WTC11 (cell line): ENCODE measurements around the gene LMO1. TPM values are rescaled to one million over a fixed set of nuclear protein-coding genes. Genes with fewer than 3 reads are reported as not detected.

Source experiments
- ATAC-seq: fragments of 200-7000 bp; cut with Tn5 transposase; 2 replicates; pipeline ENCODE4 v1.10.0; 2021; ENCODE audit warnings: mild to moderate bottlenecking, moderate library complexity
- CTCF ChIA-PET: fragments of 300-600 bp; sonication (Branson Sonifier 250); formaldehyde crosslinking; loops from one replicate; lab custom pipeline; 2021; ENCODE audit warnings: antibody characterized with exemption; lab: Charles Lee
- POLR2A ChIA-PET: fragments of 350-600 bp; sonication (Branson Sonifier 250); formaldehyde crosslinking; loops from one replicate; lab custom pipeline; 2021; ENCODE audit warnings: antibody characterized with exemption; lab: Charles Lee
- DNase-seq: peaks from one replicate; pipeline ENCODE4 v3.0.0; 2021; ENCODE audit warnings: low spot score
- H3K27ac Mint-ChIP-seq: 2 replicates; pipeline ENCODE4 v1.8.0; 2021; ENCODE audit warnings: mixed read lengths
- H3K27me3 Mint-ChIP-seq: 2 replicates; pipeline ENCODE4 v1.8.0; 2021; ENCODE audit warnings: low read depth, mild to moderate bottlenecking, moderate library complexity, mixed read lengths
- H3K36me3 Mint-ChIP-seq: 2 replicates; pipeline ENCODE4 v1.8.0; 2021; ENCODE audit warnings: mixed read lengths
- H3K4me1 Mint-ChIP-seq: 2 replicates; pipeline ENCODE4 v1.8.0; 2022; ENCODE audit warnings: mixed read lengths
- H3K4me3 Mint-ChIP-seq: 2 replicates; pipeline ENCODE4 v1.8.0; 2021; ENCODE audit warnings: mild to moderate bottlenecking, moderate library complexity, mixed read lengths
- H3K9me3 Mint-ChIP-seq: 2 replicates; pipeline ENCODE4 v1.8.0; 2021; ENCODE audit warnings: mixed read lengths
- AR ChIP-seq: fragments of 250-450 bp; sonication (Bioruptor Pico); IDR thresholded peaks from 2 replicates; pipeline ENCODE4 v1.9.0; 2021; ENCODE audit warnings: mild to moderate bottlenecking
- ATF2 ChIP-seq: sonication (generic); formaldehyde crosslinking; IDR thresholded peaks from 2 replicates; pipeline ENCODE4 v1.8.1; 2022; ENCODE audit warnings: low read depth, missing genetic modification reagents, borderline replicate concordance
- E2F5 ChIP-seq: sonication (generic); formaldehyde crosslinking; IDR thresholded peaks from 2 replicates; pipeline ENCODE4 v1.8.1; 2022; ENCODE audit warnings: mild to moderate bottlenecking, moderate library complexity, missing genetic modification reagents
- ERG ChIP-seq: fragments of 250-450 bp; sonication (Bioruptor Pico); IDR thresholded peaks from 2 replicates; pipeline ENCODE4 v1.8.0; 2021; ENCODE audit warnings: mild to moderate bottlenecking
- HMGXB4 ChIP-seq: sonication (generic); formaldehyde crosslinking; IDR thresholded peaks from 2 replicates; pipeline ENCODE4 v1.8.1; 2023; ENCODE audit warnings: mild to moderate bottlenecking, moderate library complexity, missing genetic modification reagents
- NFATC4 ChIP-seq: fragments of 250-450 bp; sonication (Bioruptor Pico); IDR thresholded peaks from 2 replicates; pipeline ENCODE4 v1.9.0; 2021; ENCODE audit warnings: mild to moderate bottlenecking
- NR1H2 ChIP-seq: sonication (generic); formaldehyde crosslinking; IDR thresholded peaks from 2 replicates; pipeline ENCODE4 v1.9.0; 2021; ENCODE audit warnings: mild to moderate bottlenecking, moderate library complexity, missing genetic modification reagents
- OVOL2 ChIP-seq: fragments of 250-450 bp; sonication (Bioruptor Pico); IDR thresholded peaks from 2 replicates; pipeline ENCODE4 v1.9.0; 2021; ENCODE audit warnings: mild to moderate bottlenecking, borderline replicate concordance
- PRDM15 ChIP-seq: sonication (generic); formaldehyde crosslinking; IDR thresholded peaks from 2 replicates; pipeline ENCODE4 v1.8.0; 2022; ENCODE audit warnings: missing genetic modification reagents
- PREB ChIP-seq: sonication (generic); formaldehyde crosslinking; IDR thresholded peaks from 2 replicates; pipeline ENCODE4 v1.8.1; 2022; ENCODE audit warnings: mild to moderate bottlenecking, missing genetic modification reagents, moderate library complexity, borderline replicate concordance
- STAT6 ChIP-seq: sonication (generic); formaldehyde crosslinking; conservative IDR thresholded peaks from 2 replicates; pipeline ENCODE4 v1.8.1; 2023; ENCODE audit warnings: mild to moderate bottlenecking, low read depth, missing genetic modification reagents, moderate library complexity
- ZBTB21 ChIP-seq: sonication (generic); formaldehyde crosslinking; IDR thresholded peaks from 2 replicates; pipeline ENCODE4 v1.8.1; 2023; ENCODE audit warnings: mild to moderate bottlenecking, missing genetic modification reagents, borderline replicate concordance
- ZNF121 ChIP-seq: sonication (generic); formaldehyde crosslinking; IDR thresholded peaks from 2 replicates; pipeline ENCODE4 v1.8.0; 2023; ENCODE audit warnings: missing genetic modification reagents
- total RNA-seq: library from RNA; stranded (reverse); gene quantifications from 3 replicates; pipeline ENCODE4 v1.2.3, GENCODE V29; 2021

The LMO1 gene
- total RNA-seq, 1 experiment from 2014 or later: 0.44 TPM

GRCh38 chr11:8281266-8281665 lies 17.6 kb upstream of the LMO1 start (continued):
- TF ChIP-seq PRDM15 (CRISPR knock-in tag) (no peak), E2F5 (CRISPR knock-in tag) (no peak), ATF2 (CRISPR knock-in tag) (no peak), NFATC4 (CRISPR knock-in tag) (no peak), ZNF121 (CRISPR knock-in tag) (no peak), NR1H2 (CRISPR knock-in tag) (no peak)

- ATAC-seq (no peak), DNase-seq (no peak)
- peaks cover 12% of the 10 kb centered on the region for H3K9me3 Mint-ChIP-seq
- ChIA-PET CTCF (interaction anchor here (1.3 to 3.8 kb wide), 3 partner anchors 15 to 80 kb away, joined by 3 to 27 read pairs (median 8); partner anchors contain the start of gene LMO1), POLR2A (no interaction called here)
- H3K4me3 Mint-ChIP-seq: no peak overlapping the region
- H3K36me3 Mint-ChIP-seq: no peaks in the 10 kb centered on the region
- no peak overlapping the region for H3K27ac Mint-ChIP-seq
- H3K27me3 Mint-ChIP-seq: peaks cover 15% of the 10 kb centered on the region
- H3K4me1 Mint-ChIP-seq: peaks cover 4% of the 10 kb centered on the region
- TF ChIP-seq AR (CRISPR knock-in tag): no peak
- TF ChIP-seq OVOL2 (CRISPR knock-in tag): no peak
- TF ChIP-seq ZBTB21 (CRISPR knock-in tag): no peak
- no peak for TF ChIP-seq PREB (CRISPR knock-in tag)
- no peak for TF ChIP-seq E2F5 (CRISPR knock-in tag)
- TF ChIP-seq PRDM15 (CRISPR knock-in tag): no peak
- TF ChIP-seq ERG (CRISPR knock-in tag): no peak
- no peak for TF ChIP-seq HMGXB4 (CRISPR knock-in tag)
- TF ChIP-seq STAT6 (CRISPR knock-in tag): no peak
Observed at GRCh38 chr11:8277691-8278090, 14.0 kb upstream of the LMO1 start.
